ENCODE data around the gene SERPINB11.
"Not testable (repeated sequence)": the region's sequence is repeated elsewhere in the genome, so short reads cannot be mapped to it uniquely, and the experiment has no call there.

SERPINB11 gene

GRCh38 chr18:63702660-63703059 lies at the start of gene SERPINB11:
Gene SERPINB11, plus strand, starts transcription at chr18:63702960. Its CDS starts 7,234 bp downstream, at chr18:63710194.
- TF ChIP-seq, protein P1, sequence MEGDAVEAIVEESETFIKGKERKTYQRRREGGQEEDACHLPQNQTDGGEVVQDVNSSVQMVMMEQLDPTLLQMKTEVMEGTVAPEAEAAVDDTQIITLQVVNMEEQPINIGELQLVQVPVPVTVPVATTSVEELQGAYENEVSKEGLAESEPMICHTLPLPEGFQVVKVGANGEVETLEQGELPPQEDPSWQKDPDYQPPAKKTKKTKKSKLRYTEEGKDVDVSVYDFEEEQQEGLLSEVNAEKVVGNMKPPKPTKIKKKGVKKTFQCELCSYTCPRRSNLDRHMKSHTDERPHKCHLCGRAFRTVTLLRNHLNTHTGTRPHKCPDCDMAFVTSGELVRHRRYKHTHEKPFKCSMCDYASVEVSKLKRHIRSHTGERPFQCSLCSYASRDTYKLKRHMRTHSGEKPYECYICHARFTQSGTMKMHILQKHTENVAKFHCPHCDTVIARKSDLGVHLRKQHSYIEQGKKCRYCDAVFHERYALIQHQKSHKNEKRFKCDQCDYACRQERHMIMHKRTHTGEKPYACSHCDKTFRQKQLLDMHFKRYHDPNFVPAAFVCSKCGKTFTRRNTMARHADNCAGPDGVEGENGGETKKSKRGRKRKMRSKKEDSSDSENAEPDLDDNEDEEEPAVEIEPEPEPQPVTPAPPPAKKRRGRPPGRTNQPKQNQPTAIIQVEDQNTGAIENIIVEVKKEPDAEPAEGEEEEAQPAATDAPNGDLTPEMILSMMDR (IDR thresholded peaks at IDR 0.05; ENCODE audit: low read depth, low read length): no peak
- H3K4me3 ChIP-seq (replicated peaks in 1 of 2; ENCODE audit: low read depth in 2 of 2, low read length in 2 of 2): no peak within 1 kb of the TSS
- no peak for DNase-seq (ENCODE audit: low read depth in 2 of 2)

- not testable (repeated sequence) for H3K4me3 ChIP-seq (replicated peaks in 1 of 2; ENCODE audit: low read depth in 2 of 2, low read length in 2 of 2); DNase-seq (ENCODE audit: low read depth in 2 of 2)
Observed at GRCh38 chr18:63658920-63659319, 43.8 kb upstream of the SERPINB11 start.

- DNase-seq (ENCODE audit: low read depth in 2 of 2); H3K4me3 ChIP-seq (replicated peaks in 1 of 2; ENCODE audit: low read depth in 2 of 2, low read length in 2 of 2): not testable (repeated sequence)
Observed at GRCh38 chr18:63661750-63662149, 41.0 kb upstream of the SERPINB11 start, which contains the start of gene SERPINB3. Gene SERPINB3, minus strand, starts transcription at chr18:63661893. Its CDS starts 677 bp downstream, at chr18:63661216.

DNA sequence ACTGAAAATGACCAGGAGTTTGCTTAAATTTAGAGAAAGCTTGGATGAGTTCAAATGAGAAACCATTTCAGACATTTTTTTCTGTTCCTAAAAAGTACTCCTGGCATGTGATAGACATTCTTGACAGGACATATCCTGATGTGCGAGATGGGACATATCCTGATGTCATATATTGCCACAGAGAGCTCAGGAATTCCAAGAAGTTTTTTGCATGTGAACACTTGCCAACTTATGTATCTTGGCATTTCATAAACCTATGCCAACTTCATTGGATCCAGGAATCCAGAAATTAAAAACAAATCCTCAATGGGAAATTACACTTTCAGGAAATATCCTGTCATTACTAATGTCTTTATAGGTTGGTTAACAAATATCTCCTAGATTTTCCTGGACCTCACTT lies 38.2 kb upstream of the SERPINB11 start:
- no peak overlapping the region for H3K4me3 ChIP-seq (replicated peaks in 1 of 2; ENCODE audit: low read depth in 2 of 2, low read length in 2 of 2)
- TF ChIP-seq, protein P1 (IDR thresholded peaks at IDR 0.05; ENCODE audit: low read depth, low read length): no peak
- DNase-seq (ENCODE audit: low read depth in 2 of 2): no peak

DNA sequence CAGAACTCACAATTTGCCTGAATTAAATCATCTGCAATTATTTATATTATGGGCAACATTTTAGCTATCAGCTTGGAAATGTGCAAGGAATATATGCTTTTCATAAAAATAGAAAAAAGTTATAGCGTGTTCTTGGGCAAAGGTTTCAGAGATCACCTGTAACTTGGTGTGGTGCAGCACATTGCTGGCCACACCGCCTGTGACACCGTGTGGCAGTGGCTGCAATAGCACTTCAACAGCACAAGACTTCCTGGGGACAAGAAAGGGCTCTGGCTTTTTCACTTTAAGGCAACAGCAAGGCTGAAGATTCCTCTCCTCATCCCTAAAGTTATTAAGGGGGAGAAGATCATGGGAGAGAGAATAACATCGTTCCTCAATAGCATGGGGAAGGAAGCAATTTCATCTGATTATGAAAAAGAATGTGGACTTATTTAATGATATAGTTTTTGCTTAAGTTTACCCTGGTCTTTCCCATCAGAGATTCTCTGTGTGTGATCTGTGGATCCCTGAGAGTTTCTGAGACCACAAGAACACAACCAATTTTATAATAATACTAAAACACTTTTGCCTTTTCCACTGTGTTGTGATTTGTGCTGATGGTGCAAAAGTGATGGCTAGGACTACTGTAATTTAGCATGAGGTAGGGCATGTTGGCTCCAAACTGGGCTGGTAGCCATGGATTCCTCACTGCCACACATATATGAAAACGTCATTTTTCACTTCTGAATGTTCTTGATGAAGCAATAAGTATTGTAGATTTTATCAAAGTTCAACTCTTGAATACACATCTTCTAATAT lies 26.0 kb upstream of the SERPINB11 start:
- TF ChIP-seq, protein P1 (IDR thresholded peaks at IDR 0.05; ENCODE audit: low read depth, low read length): no peak
- no peak overlapping the region for H3K4me3 ChIP-seq (replicated peaks in 1 of 2; ENCODE audit: low read depth in 2 of 2, low read length in 2 of 2)
- DNase-seq (ENCODE audit: low read depth in 2 of 2): no peak

GRCh38 chr18:63677500-63678225 lies 25.1 kb upstream of the SERPINB11 start:
- TF ChIP-seq, protein P1 (IDR thresholded peaks at IDR 0.05; ENCODE audit: low read depth, low read length): no peak
- no peak overlapping the region for H3K4me3 ChIP-seq (replicated peaks in 1 of 2; ENCODE audit: low read depth in 2 of 2, low read length in 2 of 2)
- DNase-seq (ENCODE audit: low read depth in 2 of 2): peak; percentile 19 to 68

DNA sequence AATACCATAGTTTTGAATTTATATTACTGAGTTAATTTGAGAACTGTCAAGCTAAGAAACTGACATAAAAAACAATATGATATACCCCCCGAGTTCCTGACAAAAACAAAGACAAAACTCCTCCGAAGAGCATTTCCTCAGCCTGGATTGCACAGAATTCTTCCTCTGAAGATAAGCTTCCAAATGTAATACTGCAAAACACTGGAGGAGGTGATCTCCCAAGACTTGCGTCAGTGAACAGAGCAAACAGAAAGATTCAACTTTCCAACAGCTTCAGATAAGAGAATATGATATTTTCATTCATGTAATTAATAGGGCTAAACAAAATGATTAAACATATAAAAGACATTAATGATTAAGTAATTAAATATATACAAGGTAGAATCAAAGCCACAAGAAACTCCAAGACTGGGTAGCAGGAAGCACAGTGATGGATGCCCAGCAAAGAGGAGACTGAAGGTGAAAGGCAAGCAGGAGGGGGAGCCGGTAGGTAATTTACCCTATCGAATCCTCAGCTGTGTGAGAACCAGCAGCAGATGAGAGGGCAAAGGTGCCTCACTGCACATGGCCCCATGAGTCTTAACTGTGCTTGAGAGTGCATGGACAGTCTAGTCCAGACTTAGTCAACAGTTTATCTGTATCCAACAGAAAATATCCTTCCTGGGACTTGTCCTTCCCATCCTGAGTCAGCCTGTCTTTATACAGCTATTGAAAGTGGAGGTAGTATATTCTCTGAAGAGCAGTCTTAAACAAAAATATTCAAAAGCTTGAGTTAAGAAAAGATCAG lies 22.7 kb upstream of the SERPINB11 start:
- TF ChIP-seq, protein P1 (IDR thresholded peaks at IDR 0.05; ENCODE audit: low read depth, low read length): no peak
- DNase-seq (ENCODE audit: low read depth in 2 of 2): peak in 1 of 2 donors; percentile 24
- H3K4me3 ChIP-seq (replicated peaks in 1 of 2; ENCODE audit: low read depth in 2 of 2, low read length in 2 of 2): no peak overlapping the region
